K562 (cell line): ENCODE measurements around the gene SLC16A1. TPM values are rescaled to one million over a fixed set of nuclear protein-coding genes. Genes with fewer than 3 reads are reported as not detected.

Experiments used
- ATAC-seq: fragments of 200-7000 bp; cut with Tn5 transposase; 3 replicates; pipeline ENCODE4 v1.9.1; 2020; ENCODE audit warnings: moderate library complexity
- BruUV-seq: library from RNA; stranded (reverse); fragments of 400-500 nt; replicated peaks from 2 replicates; lab custom pipeline; 2021; lab: Mats Ljungman, UMichigan
- CTCF ChIA-PET: fragments of 300-600 bp; formaldehyde crosslinking; extraction: SDS; loops from one replicate; lab custom pipeline; 2021; ENCODE audit warnings: low intra/inter-chr PET ratio; lab: Yijun Ruan, JAX
- POLR2A ChIA-PET: fragments of 300-600, 350-650 bp; sonication (Branson Sonifier 250); formaldehyde crosslinking; extraction: SDS; loops from one replicate; lab custom pipeline; 2021; ENCODE audit warnings: antibody characterized with exemption, inconsistent platforms; lab: Yijun Ruan, JAX
- DNase-seq, 4 experiments: peaks; one replicate each; pipeline versions ENCODE4 v3.0.0 to v3.0.0-alpha.2; 2011 to 2018; ENCODE audit warnings: low spot score in 3 of 4, mixed read lengths in 3 of 4; ENCODE audit errors: extremely low read depth in 1 of 4
- FAIRE-seq: peaks from 2 replicates; lab custom pipeline; 2011; peaks lifted over from hg19 to GRCh38; lab: Jason Lieb, UNC
- H2AFZ ChIP-seq: 2 replicates; pipeline ENCODE4 v1.6.0; 2011; ENCODE audit warnings: low read depth, low read length, control low read depth, inconsistent platforms
- H3K27ac ChIP-seq: fragments of 200-600 bp; 3 replicates; pipeline ENCODE4 v1.8.0; 2011; ENCODE audit warnings: low read depth, mild to moderate bottlenecking, control low read depth, inconsistent platforms, low read length, moderate library complexity, mixed read lengths; ENCODE audit errors: extremely low read depth
- H3K27me3 ChIP-seq, 2 experiments: fragments of 300-600 bp in 1 of 2; 2 replicates in 1 of 2; 3 replicates in 1 of 2; pipeline versions ENCODE4 v1.6.0 to v1.8.0; 2011; ENCODE audit warnings: inconsistent platforms in 2 of 2, low read length in 2 of 2, mild to moderate bottlenecking in 1 of 2, mixed read lengths in 1 of 2, moderate library complexity in 1 of 2; ENCODE audit not compliant: control insufficient read depth in 2 of 2, insufficient read depth in 2 of 2
- H3K36me3 ChIP-seq: fragments of 300-600 bp; 3 replicates; pipeline ENCODE4 v1.8.0; 2011; ENCODE audit warnings: mild to moderate bottlenecking, low read length, inconsistent platforms; ENCODE audit not compliant: control insufficient read depth, insufficient read depth
- H3K4me1 ChIP-seq, 2 experiments: fragments of 200-600 bp in 1 of 2; replicated peaks in 1 of 2; 2 replicates in 1 of 2; 3 replicates in 1 of 2; pipeline versions ENCODE4 v1.5.1 to v1.8.0; 2011; ENCODE audit warnings: inconsistent platforms in 2 of 2, low read length in 2 of 2, mild to moderate bottlenecking in 1 of 2, mixed read lengths in 1 of 2, moderate library complexity in 1 of 2; ENCODE audit not compliant: control insufficient read depth in 2 of 2, insufficient read depth in 2 of 2
- H3K4me2 ChIP-seq: 2 replicates; pipeline ENCODE4 v1.6.1; 2011; ENCODE audit warnings: low read length, control low read depth, inconsistent platforms, mixed read lengths; ENCODE audit not compliant: insufficient read depth
- H3K4me3 ChIP-seq: fragments of 200-600 bp; sonication (generic), shearing (Covaris generic); 2 replicates; pipeline ENCODE4 v1.5.1; 2016; ENCODE audit warnings: control low read depth, inconsistent platforms
- H3K79me2 ChIP-seq: fragments of 200-600 bp; 3 replicates; pipeline ENCODE4 v1.8.0; 2011; ENCODE audit warnings: low read length, inconsistent platforms; ENCODE audit not compliant: control insufficient read depth, insufficient read depth
- H3K9ac ChIP-seq, 2 experiments: 2 replicates each; pipeline versions ENCODE4 v1.6.0 to v1.6.1; 2011; ENCODE audit warnings: low read depth in 2 of 2, low read length in 2 of 2, control low read depth in 1 of 2, inconsistent platforms in 1 of 2, mild to moderate bottlenecking in 1 of 2, mixed read lengths in 1 of 2; ENCODE audit not compliant: insufficient read depth in 1 of 2
- H3K9me1 ChIP-seq: one replicate; pipeline ENCODE4 v1.6.0; 2011; ENCODE audit warnings: inconsistent platforms, mild to moderate bottlenecking, low read length, moderate library complexity; ENCODE audit not compliant: control insufficient read depth, insufficient read depth
- H3K9me3 ChIP-seq: replicated peaks from 2 replicates; pipeline ENCODE4 v1.5.1; 2011; ENCODE audit warnings: low read depth, low read length, inconsistent platforms; ENCODE audit not compliant: control insufficient read depth, insufficient read depth
- H4K20me1 ChIP-seq: replicated peaks from 2 replicates; pipeline ENCODE4 v1.6.1; 2011; ENCODE audit warnings: low read length, inconsistent platforms, mixed read lengths; ENCODE audit not compliant: control insufficient read depth, insufficient read depth
- ARID1B ChIP-seq: fragments of 450-650 bp; IDR thresholded peaks from 2 replicates; pipeline ENCODE4 v1.6.1; 2016; ENCODE audit warnings: antibody characterized with exemption, mild to moderate bottlenecking, inconsistent platforms
- BCOR ChIP-seq: fragments of 450-650 bp; IDR thresholded peaks from 2 replicates; pipeline ENCODE4 v1.6.1; 2016
- CHCHD3 ChIP-seq: fragments of 250-450 bp; sonication (Bioruptor Pico); IDR thresholded peaks from 2 replicates; pipeline ENCODE4 v2.1.2; 2022; ENCODE audit warnings: mild to moderate bottlenecking
- DPF2 ChIP-seq: fragments of 450-650 bp; IDR thresholded peaks from 2 replicates; pipeline ENCODE4 v1.6.1; 2016
- EP400 ChIP-seq: fragments of 450-650 bp; IDR thresholded peaks from 2 replicates; pipeline ENCODE4 v1.6.1; 2017; ENCODE audit warnings: antibody characterized with exemption, mild to moderate bottlenecking, moderate library complexity
- HCFC1 ChIP-seq: IDR thresholded peaks from 2 replicates; pipeline ENCODE4 v1.6.1; 2012; ENCODE audit warnings: low read depth, low read length, improper control_type of control experiment
- KAT8 ChIP-seq: fragments of 450-650 bp; IDR thresholded peaks from 2 replicates; pipeline ENCODE4 v1.6.1; 2016; ENCODE audit warnings: low read depth, mild to moderate bottlenecking
- MEF2A ChIP-seq: IDR thresholded peaks from 2 replicates; pipeline ENCODE4 v1.6.1; 2011; ENCODE audit warnings: low read depth, mild to moderate bottlenecking, low read length, moderate library complexity; ENCODE audit not compliant: control insufficient read depth
- MEF2D ChIP-seq: conservative IDR thresholded peaks from 2 replicates; pipeline ENCODE4 v1.6.1; 2016; ENCODE audit warnings: low read depth, missing genetic modification characterization, missing compliant biosample characterization
- NCOR1 ChIP-seq: fragments of 450-650 bp; IDR thresholded peaks from 2 replicates; pipeline ENCODE4 v1.6.1; 2016; ENCODE audit warnings: mild to moderate bottlenecking, moderate library complexity
- NFYB ChIP-seq: IDR thresholded peaks from 2 replicates; pipeline ENCODE4 v1.6.1; 2011; ENCODE audit warnings: mild to moderate bottlenecking, moderate library complexity; ENCODE audit not compliant: insufficient read length; ENCODE audit errors: extremely low read depth
- RBFOX2 ChIP-seq: fragments of 200-400 bp; formaldehyde crosslinking; IDR thresholded peaks from 2 replicates; pipeline ENCODE4 v1.6.1; 2017; ENCODE audit warnings: low read depth, mild to moderate bottlenecking, low read length, moderate library complexity
- TEAD4 ChIP-seq, 2 experiments: sonication (generic) in 1 of 2; formaldehyde crosslinking in 1 of 2; IDR thresholded peaks; 2 replicates each; pipeline versions ENCODE4 v1.6.1 to v1.8.0; 2012 to 2022; ENCODE audit warnings: borderline replicate concordance in 1 of 2, inconsistent platforms in 1 of 2, low read length in 1 of 2, mild to moderate bottlenecking in 1 of 2, missing genetic modification reagents in 1 of 2
- YY1 ChIP-seq, 3 experiments: IDR thresholded peaks; 2 replicates each; pipeline ENCODE4 v1.6.1; 2011; ENCODE audit warnings: low read length in 2 of 3, mild to moderate bottlenecking in 2 of 3, moderate library complexity in 2 of 3, borderline replicate concordance in 1 of 3, control low read depth in 1 of 3, low read depth in 1 of 3; ENCODE audit not compliant: insufficient read depth in 3 of 3, insufficient replicate concordance in 2 of 3, control insufficient read depth in 1 of 3, insufficient read length in 1 of 3; ENCODE audit errors: extremely low read depth in 1 of 3
- ZNF699 ChIP-seq: fragments of 250-450 bp; sonication (Bioruptor Pico); IDR thresholded peaks from 2 replicates; pipeline ENCODE4 v1.8.0; 2021; ENCODE audit warnings: mild to moderate bottlenecking, moderate library complexity; ENCODE audit not compliant: insufficient replicate concordance
- WGBS: fragments of 100-300 bp; shearing (Covaris generic); methylation state at CpG from one replicate; pipeline ENCODE4 v1.1.6; 2016; ENCODE audit warnings: low coverage, mixed read lengths; ENCODE audit not compliant: insufficient coverage; ENCODE audit errors: missing lambda C conversion rate; 5-methylcytosine and 5-hydroxymethylcytosine counted together
- in situ Hi-C: fragments of 300-500 bp; cut with MboI; formaldehyde crosslinking; loops from 4 replicates; pipeline ENCODE4 v1.15.0; 2018; ENCODE audit warnings: inconsistent platforms, mixed read lengths
- intact Hi-C: fragments of 100-400 bp; cut with micrococcal nuclease; formaldehyde crosslinking; loops from 2 replicates; pipeline ENCODE4 v1.14.2; 2022
- polyA plus RNA-seq, 8 experiments: library from polyadenylated mRNA; depleted of rRNA in 4 of 8; stranded (reverse) in 5 of 8; unstranded in 3 of 8; fragments of >200 nt; fragmentation: Nextera tagmentation in 2 of 8; fragmentation: Illumina TruSeq in 1 of 8; extraction: Ambion mirVana in 2 of 8; extraction: Trizol in 1 of 8; gene quantifications; 2 replicates each; pipeline versions ENCODE4 v1.2.1 to v1.2.3, GENCODE V29; 2011 to 2014; ENCODE audit warnings: inconsistent platforms in 1 of 8, missing spikeins in 1 of 8
- total RNA-seq, 7 experiments: library from RNA; depleted of rRNA in 6 of 7; stranded (reverse); fragments of >200 nt in 6 of 7; fragmentation: Illumina TruSeq in 2 of 7; extraction: Trizol in 2 of 7; gene quantifications; 2 replicates each; pipeline versions ENCODE4 v1.2.1 to v1.2.3, GENCODE V29; 2011 to 2021; ENCODE audit warnings: low replicate concordance in 1 of 7
- TF ChIP-seq, protein P1 (sequence below), 2 experiments: fragments of 450-650 bp in 1 of 2; sonication (generic) in 1 of 2; formaldehyde crosslinking in 1 of 2; IDR thresholded peaks in 1 of 2; conservative IDR thresholded peaks in 1 of 2; 2 replicates each; pipeline versions ENCODE4 v1.6.1 to v1.8.1; 2016 to 2023; ENCODE audit warnings: mild to moderate bottlenecking in 2 of 2, moderate library complexity in 2 of 2, inconsistent platforms in 1 of 2, missing genetic modification reagents in 1 of 2
- TF ChIP-seq, protein P2 (sequence below), 2 experiments: IDR thresholded peaks in 1 of 2; conservative IDR thresholded peaks in 1 of 2; 2 replicates each; pipeline ENCODE4 v1.6.1; 2016; ENCODE audit warnings: low read depth in 2 of 2, mild to moderate bottlenecking in 1 of 2, missing compliant biosample characterization in 1 of 2, missing genetic modification characterization in 1 of 2, moderate library complexity in 1 of 2

Gene SLC16A1
- total and polyA plus RNA-seq, 9 of the 15 experiments (the other 6 are each of a cell fraction or from before 2014, with no cell fraction given): 73.1 to 244 (median 117) TPM

DNA sequence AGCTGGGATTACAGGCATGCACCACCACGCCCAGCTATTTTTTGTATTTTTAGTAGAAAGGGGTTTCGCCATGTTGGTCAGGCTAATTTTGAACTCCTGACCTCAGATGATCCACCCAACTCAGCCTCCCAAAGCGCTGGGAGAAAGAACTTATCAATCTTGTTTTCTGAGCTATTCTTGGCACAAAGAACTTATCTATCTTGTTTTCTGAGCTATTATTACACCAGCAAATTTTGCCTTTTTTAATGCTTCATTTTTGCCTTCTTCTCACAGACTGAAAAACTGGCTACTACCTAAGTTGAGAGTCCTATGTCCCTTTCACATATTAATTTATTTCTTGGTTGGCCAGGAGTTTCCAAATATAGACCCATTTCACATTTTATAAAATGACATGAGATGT, 9.3 kb downstream of the SLC16A1 start:
- Histone ChIP-seq H3K4me3 (no peak overlapping the region), H3K9ac (no peak overlapping the region), H3K9me3 (no peaks in the 10 kb centered on the region), H2AFZ (no peak overlapping the region), H3K4me2 (no peak overlapping the region), H3K27ac (no peak overlapping the region), H3K36me3 (peaks cover 51% of the 10 kb centered on the region), H4K20me1 (peaks cover 6% of the 10 kb centered on the region), H3K27me3 (no peaks in the 10 kb centered on the region), H3K9me1 (peaks cover 2% of the 10 kb centered on the region), H3K4me1 (peaks cover 8 to 18% of the 10 kb centered on the region in 2 experiments; a peak in 4 of 5 replicates), H3K79me2 (peaks cover 97% of the 10 kb centered on the region)
- no peak for FAIRE-seq
- 46% methylated on average over 3 of the region's 3 CpGs for whole genome bisulfite sequencing
- no TSS peak for BruUV-seq
- ChIA-PET CTCF (interaction anchor here (1.0 kb wide), 1 partner anchor 13 kb away, joined by 4 read pairs; no protein-coding TSS in a partner anchor), POLR2A (interaction anchor here (0.8 to 9.3 kb wide), 4 partner anchors 8 to 52 kb away, joined by 3 to 190 read pairs (median 7); partner anchors contain the start of gene SLC16A1)
- peak in 1 of 4 experiments; percentile 31 for DNase-seq
- in situ Hi-C loops (no loop called here), intact Hi-C loops (no loop called here)
- 0 out of 3 replicates have a peak, but pooled peaks have one; percentile 10 for ATAC-seq
- TF ChIP-seq, protein P1, sequence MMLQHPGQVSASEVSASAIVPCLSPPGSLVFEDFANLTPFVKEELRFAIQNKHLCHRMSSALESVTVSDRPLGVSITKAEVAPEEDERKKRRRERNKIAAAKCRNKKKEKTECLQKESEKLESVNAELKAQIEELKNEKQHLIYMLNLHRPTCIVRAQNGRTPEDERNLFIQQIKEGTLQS (IDR thresholded peaks at IDR 0.05): no peak
- TF ChIP-seq, protein P1 (CRISPR knock-in tag; conservative IDR thresholded peaks at IDR 0.05): 0 out of 2 replicates have a peak, but pooled peaks have one; percentile 23
- TF ChIP-seq, protein P2, sequence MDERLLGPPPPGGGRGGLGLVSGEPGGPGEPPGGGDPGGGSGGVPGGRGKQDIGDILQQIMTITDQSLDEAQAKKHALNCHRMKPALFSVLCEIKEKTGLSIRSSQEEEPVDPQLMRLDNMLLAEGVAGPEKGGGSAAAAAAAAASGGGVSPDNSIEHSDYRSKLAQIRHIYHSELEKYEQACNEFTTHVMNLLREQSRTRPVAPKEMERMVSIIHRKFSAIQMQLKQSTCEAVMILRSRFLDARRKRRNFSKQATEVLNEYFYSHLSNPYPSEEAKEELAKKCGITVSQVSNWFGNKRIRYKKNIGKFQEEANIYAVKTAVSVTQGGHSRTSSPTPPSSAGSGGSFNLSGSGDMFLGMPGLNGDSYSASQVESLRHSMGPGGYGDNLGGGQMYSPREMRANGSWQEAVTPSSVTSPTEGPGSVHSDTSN (CRISPR knock-in tag; IDR thresholded peaks at IDR 0.05; ENCODE audit: low read depth): no peak
- TF ChIP-seq, protein P2 (tag; conservative IDR thresholded peaks at IDR 0.05; ENCODE audit: low read depth): peak; percentile 40; the same call in 1 of the 2 replicates
- no peak for TF ChIP-seq ZNF699 (CRISPR knock-in tag)
- TF ChIP-seq HCFC1: no peak
- peak; percentile 93 for TF ChIP-seq MEF2D
- 0 out of 2 replicates have a peak, but pooled peaks have one; percentile 29 for TF ChIP-seq DPF2
- no peak for TF ChIP-seq YY1 (IDR thresholded peaks at IDR 0.05; ENCODE audit: borderline replicate concordance in 1 of 3, control insufficient read depth in 1 of 3, extremely low read depth in 1 of 3, insufficient read depth in 3 of 3, insufficient read length in 1 of 3, insufficient replicate concordance in 2 of 3, low read depth in 1 of 3, low read length in 2 of 3)
- TF ChIP-seq ARID1B: 0 out of 2 replicates have a peak, but pooled peaks have one; percentile 22
- TF ChIP-seq EP400: peak; percentile 24; the same call in 1 of the 2 replicates
- TF ChIP-seq MEF2A: peak; percentile 83
- no peak for TF ChIP-seq NFYB
- peak; percentile 22; the same call in 1 of the 2 replicates for TF ChIP-seq NCOR1
- peak; percentile 46; the same call in 1 of the 2 replicates for TF ChIP-seq BCOR
- 0 out of 2 replicates have a peak, but pooled peaks have one; percentile 14 for TF ChIP-seq TEAD4 (IDR thresholded peaks at IDR 0.05; ENCODE audit: low read length)
- no peak for TF ChIP-seq TEAD4 (CRISPR knock-in tag; IDR thresholded peaks at IDR 0.05; ENCODE audit: borderline replicate concordance)
- TF ChIP-seq RBFOX2: 0 out of 2 replicates have a peak, but pooled peaks have one; percentile 23
- TF ChIP-seq KAT8: peak; percentile 37; the same call in 1 of the 2 replicates
- TF ChIP-seq CHCHD3 (CRISPR knock-in tag): no peak
